Spleen (tissue), 11 donors: ENCODE measurements around the gene WDR91. TPM values are rescaled to one million over a fixed set of nuclear protein-coding genes. Genes with fewer than 3 reads are reported as not detected.

Experiments used
- DNase-seq: peaks from one replicate; pipeline ENCODE4 v3.0.0-alpha.2; 2020
- H3K27ac ChIP-seq, 8 donors: fragments of 200-600 bp; sonication (generic) in 7 of 8; 1 replicate in 4 of 8; 2 replicates in 4 of 8; pipeline versions ENCODE4 v1.5.0 to v1.8.0; 2016 to 2021; ENCODE audit warnings: inconsistent platforms in 4 of 8, mild to moderate bottlenecking in 4 of 8, moderate library complexity in 1 of 8
- H3K27me3 ChIP-seq, 7 donors: fragments of 200-600 bp; sonication (generic) in 6 of 7; replicated peaks in 1 of 7; 1 replicate in 4 of 7; 2 replicates in 3 of 7; pipeline versions ENCODE4 v1.5.0 to v1.8.0; 2016 to 2021; ENCODE audit warnings: inconsistent platforms in 3 of 7, mild to moderate bottlenecking in 1 of 7
- H3K36me3 ChIP-seq, 6 donors: fragments of 200-600 bp; sonication (generic) in 5 of 6; 1 replicate in 4 of 6; 2 replicates in 2 of 6; pipeline versions ENCODE4 v1.5.0 to v1.8.0; 2016 to 2021; ENCODE audit warnings: inconsistent platforms in 2 of 6
- H3K4me1 ChIP-seq, 6 donors: fragments of 200-600 bp; sonication (generic) in 5 of 6; 1 replicate in 3 of 6; 2 replicates in 3 of 6; pipeline versions ENCODE4 v1.5.0 to v1.8.0; 2016 to 2021; ENCODE audit warnings: inconsistent platforms in 3 of 6
- H3K4me3 ChIP-seq, 8 donors: fragments of 200-600 bp; sonication (generic) in 7 of 8; 1 replicate in 4 of 8; 2 replicates in 4 of 8; pipeline versions ENCODE4 v1.5.0 to v1.8.0; 2016 to 2021; ENCODE audit warnings: inconsistent platforms in 4 of 8, mild to moderate bottlenecking in 4 of 8, moderate library complexity in 2 of 8
- H3K9me3 ChIP-seq, 8 donors: fragments of 200-600 bp; sonication (generic) in 7 of 8; 1 replicate in 4 of 8; 2 replicates in 4 of 8; pipeline versions ENCODE4 v1.5.0 to v1.8.0; 2016 to 2021; ENCODE audit warnings: inconsistent platforms in 4 of 8
- POLR2A ChIP-seq, 3 donors: fragments of 450-650 bp; IDR thresholded peaks; one replicate each; pipeline ENCODE4 v1.5.1; 2017; ENCODE audit warnings: antibody characterized with exemption in 3 of 3, mild to moderate bottlenecking in 1 of 3
- POLR2AphosphoS5 ChIP-seq, 3 donors: sonication (generic); formaldehyde crosslinking; IDR thresholded peaks; one replicate each; pipeline ENCODE4 v1.5.1; 2017; ENCODE audit warnings: antibody characterized with exemption in 3 of 3
- WGBS, 5 donors: extraction: QIAGEN DNeasy Blood & Tissue Kit in 3 of 5; methylation state at CpG; one replicate each; pipeline versions ENCODE4 v1.1.5 to v1.1.7; 2013 to 2018; 5-methylcytosine and 5-hydroxymethylcytosine counted together
- intact Hi-C: fragments of 100-400 bp; cut with DNase I; formaldehyde crosslinking; loops from one replicate; pipeline ENCODE4 v1.15.0; 2023; ENCODE audit warnings: low total_unique reads
- polyA plus RNA-seq, 3 donors: library from polyadenylated mRNA; stranded (reverse); fragments of 200-250 nt; gene quantifications; one replicate each; pipeline ENCODE4 v1.2.1, GENCODE V29; 2013
- total RNA-seq, 7 donors: library from RNA; depleted of rRNA in 3 of 7; stranded (reverse); fragments of >200 nt in 3 of 7; fragmentation: NEBNext Ultra II Directional in 4 of 7; extraction: Animal tissue kit (Norgen Biotek cat#: 25700) in 4 of 7; gene quantifications; one replicate each; pipeline versions ENCODE4 v1.1.0 to v1.2.1, GENCODE V29; 2016 to 2021
- TF ChIP-seq, protein P1 (sequence below), 11 experiments: fragments of 200-600 bp in 7 of 11; fragments of 450-650 bp in 4 of 11; sonication (generic) in 4 of 11; IDR thresholded peaks in 8 of 11; conservative IDR thresholded peaks in 3 of 11; 1 replicate in 7 of 11; 2 replicates in 4 of 11; pipeline versions ENCODE4 v1.4.0 to v1.8.0; 2016 to 2021; ENCODE audit warnings: antibody characterized with exemption in 11 of 11, inconsistent platforms in 4 of 11, mild to moderate bottlenecking in 1 of 11
- donor health status: healthy with polysubstance abuse.
- donor health status: DM: no; HTN: no; CAD: no; lungs with moderate emphysema.
- donor health status: DM: no; HTN: no; CAD: no.
- donor health status: Bipolar disorder and iron deficiency.
- donor health status: healthy.
- donor health status: DM: no; HTN: no; CAD: no.
- donor health status: DM: yes; HTN: yes; CAD: no.

WDR91 gene
- total and polyA plus RNA-seq, 10 donors, result 6.9 to 31.3 (median 21.0) TPM

DNA sequence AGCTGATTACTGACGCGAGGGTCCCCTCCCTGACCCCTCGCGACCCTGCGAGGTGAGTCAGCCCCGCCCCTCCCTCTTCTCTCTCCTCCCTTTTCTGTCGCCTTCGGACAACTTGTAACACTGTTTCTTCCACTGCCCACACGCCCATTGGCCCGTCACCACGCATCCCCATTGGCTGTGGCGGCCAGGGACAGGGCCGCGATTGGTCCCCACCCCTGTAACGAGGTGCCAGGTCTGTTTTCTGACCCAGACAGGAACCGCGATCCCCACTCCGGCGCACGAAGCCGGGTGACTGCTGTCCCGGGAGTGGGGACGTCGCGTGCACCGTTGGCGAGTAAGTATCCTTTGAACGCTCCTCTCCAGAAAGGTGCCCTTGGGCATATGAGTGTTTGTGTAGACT is 22.2 kb upstream of the WDR91 start, which contains the start of gene STRA8:
Gene STRA8, plus strand, starts transcription at position 269 of the 400 bp plus-strand sequence. CDS start 6,687 bp downstream, outside the sequence.
- Histone ChIP-seq H3K4me3 (no peak within 1 kb of the TSS), H3K9me3 (no peaks in the 10 kb centered on the region), H3K36me3 (no peaks in the 10 kb centered on the region), H3K27me3 (peaks cover 0 to 14% (median 0%) of the 10 kb centered on the region in 7 donors), H3K4me1 (peaks cover 0 to 7% (median 0%) of the 10 kb centered on the region in 6 donors), H3K27ac (no peak within 1 kb of the TSS)
- TF ChIP-seq, protein P1, sequence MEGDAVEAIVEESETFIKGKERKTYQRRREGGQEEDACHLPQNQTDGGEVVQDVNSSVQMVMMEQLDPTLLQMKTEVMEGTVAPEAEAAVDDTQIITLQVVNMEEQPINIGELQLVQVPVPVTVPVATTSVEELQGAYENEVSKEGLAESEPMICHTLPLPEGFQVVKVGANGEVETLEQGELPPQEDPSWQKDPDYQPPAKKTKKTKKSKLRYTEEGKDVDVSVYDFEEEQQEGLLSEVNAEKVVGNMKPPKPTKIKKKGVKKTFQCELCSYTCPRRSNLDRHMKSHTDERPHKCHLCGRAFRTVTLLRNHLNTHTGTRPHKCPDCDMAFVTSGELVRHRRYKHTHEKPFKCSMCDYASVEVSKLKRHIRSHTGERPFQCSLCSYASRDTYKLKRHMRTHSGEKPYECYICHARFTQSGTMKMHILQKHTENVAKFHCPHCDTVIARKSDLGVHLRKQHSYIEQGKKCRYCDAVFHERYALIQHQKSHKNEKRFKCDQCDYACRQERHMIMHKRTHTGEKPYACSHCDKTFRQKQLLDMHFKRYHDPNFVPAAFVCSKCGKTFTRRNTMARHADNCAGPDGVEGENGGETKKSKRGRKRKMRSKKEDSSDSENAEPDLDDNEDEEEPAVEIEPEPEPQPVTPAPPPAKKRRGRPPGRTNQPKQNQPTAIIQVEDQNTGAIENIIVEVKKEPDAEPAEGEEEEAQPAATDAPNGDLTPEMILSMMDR (IDR thresholded peaks at IDR 0.05 in 8 of 11, conservative IDR thresholded peaks at IDR 0.05 in 3 of 11), result no peak
- TF ChIP-seq POLR2AphosphoS5 (IDR thresholded peaks at IDR 0.05) (no peak), POLR2A (IDR thresholded peaks at IDR 0.05) (no peak)
- intact Hi-C loops, result no loop called here
- 93 to 95% (median 94%) methylated on average over 27 to 28 of the region's 28 CpGs for WGBS, 5 donors
- no peak for DNase-seq

DNA sequence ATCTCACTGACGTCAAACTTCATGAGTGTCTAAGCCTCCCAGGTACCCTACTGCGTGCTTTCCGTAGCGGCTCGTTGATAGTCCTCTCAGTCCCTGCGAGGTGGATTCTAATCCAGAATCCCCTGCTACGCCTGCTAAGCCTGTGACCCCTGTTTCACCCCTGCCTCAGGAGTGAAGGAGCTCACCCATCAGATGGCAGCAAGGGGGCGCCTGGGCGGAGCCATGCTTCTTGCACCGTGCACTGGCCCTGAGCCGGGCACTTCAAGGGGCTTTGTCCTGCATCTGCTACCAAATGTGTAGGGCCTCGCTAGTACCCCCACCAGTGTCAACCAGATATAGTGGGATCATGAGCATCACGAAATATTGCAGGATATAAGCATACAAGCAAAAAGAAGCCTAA is 21.4 kb upstream of the WDR91 start:
- 88 to 95% (median 90%) methylated on average over 13 of the region's 13 CpGs for WGBS, 5 donors
- Histone ChIP-seq H3K27me3 (peaks cover 0 to 8% (median 0%) of the 10 kb centered on the region in 7 donors), H3K4me1 (peaks cover 0 to 7% (median 0%) of the 10 kb centered on the region in 6 donors), H3K36me3 (no peaks in the 10 kb centered on the region), H3K27ac (no peak overlapping the region), H3K4me3 (no peak overlapping the region), H3K9me3 (no peaks in the 10 kb centered on the region)
- no peak for DNase-seq
- TF ChIP-seq, protein P1 (IDR thresholded peaks at IDR 0.05 in 8 of 11, conservative IDR thresholded peaks at IDR 0.05 in 3 of 11), result no peak
- TF ChIP-seq POLR2A (IDR thresholded peaks at IDR 0.05) (no peak), POLR2AphosphoS5 (IDR thresholded peaks at IDR 0.05) (no peak)
- intact Hi-C loops, result no loop called here

DNA sequence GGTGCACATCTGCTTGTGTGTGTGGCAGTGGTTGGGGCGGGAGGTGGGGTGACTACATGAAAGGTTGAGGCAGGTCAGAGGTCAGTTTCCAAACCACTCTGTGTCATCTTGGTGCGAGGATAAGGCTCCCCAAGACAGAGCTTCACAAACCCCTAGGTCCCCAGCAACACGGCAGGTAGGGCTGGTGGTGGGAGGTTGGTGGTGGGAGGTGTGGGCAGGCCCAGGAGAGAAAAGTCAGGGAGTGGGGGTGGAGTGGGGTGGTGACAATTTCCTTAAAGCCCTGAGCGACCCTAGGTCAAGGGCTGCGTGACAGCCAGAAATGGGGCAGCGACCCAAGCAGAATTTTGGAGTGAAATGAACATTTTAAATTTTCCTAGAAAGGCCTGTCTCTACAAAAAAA is 20.8 kb upstream of the WDR91 start:
- no peaks in the 10 kb centered on the region for H3K9me3 ChIP-seq
- peaks cover 0 to 3% (median 0%) of the 10 kb centered on the region in 7 donors for H3K27me3 ChIP-seq
- intact Hi-C loops, result no loop called here
- H3K4me3 ChIP-seq, result no peak overlapping the region
- WGBS, 5 donors, result 84 to 98% (median 92%) methylated on average over 6 of the region's 6 CpGs
- no peaks in the 10 kb centered on the region for H3K36me3 ChIP-seq
- peaks cover 0 to 7% (median 0%) of the 10 kb centered on the region in 6 donors for H3K4me1 ChIP-seq
- no peak overlapping the region for H3K27ac ChIP-seq
- DNase-seq, result no peak
- TF ChIP-seq, protein P1 (IDR thresholded peaks at IDR 0.05 in 8 of 11, conservative IDR thresholded peaks at IDR 0.05 in 3 of 11), result no peak
- TF ChIP-seq POLR2A (IDR thresholded peaks at IDR 0.05) (no peak), POLR2AphosphoS5 (IDR thresholded peaks at IDR 0.05) (no peak)

DNA sequence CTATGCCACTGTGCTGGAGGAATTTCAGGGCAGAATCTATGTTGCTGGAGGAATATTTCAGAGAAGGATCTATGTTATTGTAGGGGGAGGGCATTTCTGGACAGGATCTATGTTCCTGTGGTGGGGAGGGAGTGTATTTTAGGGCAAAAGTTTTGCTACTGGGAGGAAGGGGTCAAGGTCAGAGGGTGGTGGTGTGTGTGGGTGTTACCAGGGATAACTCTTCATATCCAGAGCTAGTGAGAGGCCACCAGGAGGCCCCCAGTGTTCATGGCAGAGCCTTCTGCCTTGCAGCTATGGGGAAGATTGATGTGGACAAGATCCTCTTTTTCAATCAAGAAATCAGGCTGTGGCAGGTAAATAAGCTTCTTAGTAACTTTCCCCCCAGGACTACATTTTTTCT is 20.4 kb upstream of the WDR91 start:
- Histone ChIP-seq H3K27ac (no peak overlapping the region), H3K4me3 (no peak overlapping the region), H3K9me3 (no peaks in the 10 kb centered on the region), H3K4me1 (peaks cover 0 to 3% (median 0%) of the 10 kb centered on the region in 6 donors), H3K27me3 (peaks cover 0 to 3% (median 0%) of the 10 kb centered on the region in 7 donors), H3K36me3 (no peaks in the 10 kb centered on the region)
- no peak for DNase-seq
- intact Hi-C loops, result no loop called here
- TF ChIP-seq POLR2AphosphoS5 (IDR thresholded peaks at IDR 0.05) (no peak), POLR2A (IDR thresholded peaks at IDR 0.05) (no peak)
- TF ChIP-seq, protein P1 (IDR thresholded peaks at IDR 0.05 in 8 of 11, conservative IDR thresholded peaks at IDR 0.05 in 3 of 11), result no peak
